Epithelial cell of proximal tubule (primary cell): ENCODE results near the gene SCO1. TPM values are rescaled to one million over a fixed set of nuclear protein-coding genes. Genes with fewer than 3 reads are reported as not detected.
"Not testable (repeated sequence)": the region's sequence is repeated elsewhere in the genome, so short reads cannot be mapped to it uniquely, and the experiment has no call there.

Experiments used
- DNase-seq: peaks from one replicate; pipeline ENCODE4 v3.0.0-alpha.2; 2011; ENCODE audit warnings: low read depth
- H3K4me3 ChIP-seq: 2 replicates; pipeline ENCODE4 v1.5.1; 2011; ENCODE audit warnings: low read depth, mild to moderate bottlenecking, low read length
- CTCF ChIP-seq: conservative IDR thresholded peaks from 2 replicates; pipeline ENCODE4 v1.5.1; 2012; ENCODE audit warnings: low read depth, mild to moderate bottlenecking, low read length
- total RNA-seq: library from RNA; depleted of rRNA; stranded (reverse); fragments of >200 nt; gene quantifications from 2 replicates; pipeline ENCODE4 v1.2.3, GENCODE V29; 2015

The SCO1 gene
- total RNA-seq, 1 donor from 2014 or later = 33.7 TPM

DNA sequence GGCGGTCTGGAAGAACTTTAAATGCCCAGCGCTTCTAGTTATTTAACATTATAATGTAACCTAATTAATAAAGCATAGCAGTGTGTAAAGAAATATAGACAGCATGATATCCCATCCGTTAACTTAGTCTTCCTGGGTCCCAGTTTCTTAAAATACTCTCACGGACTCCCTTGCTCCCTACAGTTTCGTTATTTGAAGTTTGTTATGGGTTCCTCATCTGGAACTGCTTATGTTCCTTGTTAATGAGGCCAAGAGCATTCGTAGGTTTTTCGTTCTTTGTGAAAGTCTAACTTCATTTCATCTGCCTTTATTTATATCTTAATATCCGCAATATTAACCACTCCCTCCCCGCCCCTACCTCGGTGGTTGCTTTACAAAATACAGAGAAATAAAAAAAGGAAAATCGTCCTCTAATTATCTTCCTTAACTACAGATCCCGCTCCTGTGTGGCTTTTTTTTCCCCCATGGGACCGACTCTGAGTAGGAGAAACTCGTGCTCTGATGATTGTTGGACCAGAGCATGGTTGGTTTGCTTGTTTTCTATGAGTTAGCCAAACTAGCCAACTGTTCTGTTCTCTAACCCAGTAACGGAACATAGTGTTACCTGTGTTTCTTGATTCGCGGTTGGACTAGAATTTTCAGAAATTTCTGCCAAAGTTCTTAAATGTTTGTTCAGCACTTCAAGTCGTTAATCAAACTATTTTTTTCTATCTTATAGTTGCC, 924 bp upstream of the SCO1 start:
- no peak for DNase-seq
- no peak for TF ChIP-seq CTCF
- peak overlapping the region; percentile 95 for H3K4me3 ChIP-seq

GRCh38 chr17:10695875-10696407, 1.4 kb downstream of the SCO1 start:
- peak overlapping the region; percentile 95 for H3K4me3 ChIP-seq

DNA sequence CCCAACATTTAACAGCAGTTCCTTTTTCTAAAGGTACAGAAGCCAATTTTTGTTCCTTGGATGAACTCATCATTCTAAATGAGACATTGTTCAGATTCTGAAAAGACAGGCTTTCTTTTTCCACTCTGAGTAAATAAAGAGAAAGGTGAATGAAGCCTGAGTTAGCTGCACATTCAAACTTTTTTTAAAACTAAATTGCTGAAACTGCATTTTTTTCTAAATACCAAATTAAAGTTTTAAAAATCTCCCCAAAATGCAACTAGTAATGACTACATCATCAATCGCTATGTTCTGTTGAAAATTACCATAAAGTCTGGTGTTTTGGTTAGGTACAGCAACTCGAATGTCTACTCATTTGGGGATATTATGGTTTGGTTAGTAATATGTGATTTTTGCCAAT, 9.8 kb downstream of the SCO1 start:
- no peak for TF ChIP-seq CTCF
- DNase-seq = no peak
- no peak overlapping the region for H3K4me3 ChIP-seq

More at GRCh38 chr17:10695875-10696407, 1.4 kb downstream of the SCO1 start:
- not testable (repeated sequence) for DNase-seq

DNA sequence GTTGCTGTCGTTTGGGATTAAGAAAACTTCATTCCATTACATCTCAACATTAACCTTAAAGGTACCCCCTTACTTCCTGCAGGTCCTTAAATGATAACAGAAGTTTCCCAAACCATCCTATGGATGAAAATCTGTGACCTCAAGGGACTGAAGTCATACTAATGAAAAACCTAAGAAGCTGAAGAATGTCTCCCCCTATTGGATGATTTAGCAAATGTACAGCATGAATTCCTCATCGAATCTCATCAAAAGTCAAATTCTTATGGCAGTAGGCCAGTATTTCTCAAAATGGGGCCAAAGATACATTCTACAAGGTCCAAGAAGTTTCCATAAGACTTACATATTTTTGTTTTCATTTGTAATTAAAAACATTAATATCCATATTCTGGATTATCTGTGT, 13.5 kb downstream of the SCO1 start:
- no peak overlapping the region for H3K4me3 ChIP-seq
- no peak for DNase-seq
- peak; percentile 64 for TF ChIP-seq CTCF

GRCh38 chr17:10681866-10682446, 15.4 kb downstream of the SCO1 start:
- H3K4me3 ChIP-seq = no peak overlapping the region
- TF ChIP-seq CTCF = no peak
- no peak for DNase-seq

- H3K4me3 ChIP-seq = no peak overlapping the region
- TF ChIP-seq CTCF = no peak
These were observed 22.6 kb downstream of the SCO1 start for GRCh38 chr17:10674704-10675103.

GRCh38 chr17:10673312-10673711, 24.0 kb downstream of the SCO1 start:
- no peak for TF ChIP-seq CTCF
- no peak overlapping the region for H3K4me3 ChIP-seq
- no peak for DNase-seq

More at GRCh38 chr17:10674704-10675103, 22.6 kb downstream of the SCO1 start:
- no peak for DNase-seq
